ENCODE results near the gene PTDSS2.
"Not testable (repeated sequence)": the region's sequence is repeated elsewhere in the genome, so short reads cannot be mapped to it uniquely, and the experiment has no call there.

PTDSS2 gene

GRCh38 chr11:468493-468892, 18.4 kb downstream of the PTDSS2 start:
- DNase-seq (ENCODE audit: low read depth in 3 of 3, low spot score in 1 of 3) = no peak

- DNase-seq (ENCODE audit: low read depth in 3 of 3, low spot score in 1 of 3) = not testable (repeated sequence)
Observed at GRCh38 chr11:469026-469683, 19.1 kb downstream of the PTDSS2 start.

GRCh38 chr11:469684-470560, 19.8 kb downstream of the PTDSS2 start:
- DNase-seq (ENCODE audit: low read depth in 3 of 3, low spot score in 1 of 3) = no peak

- DNase-seq (ENCODE audit: low read depth in 3 of 3, low spot score in 1 of 3) = no peak
Observed at GRCh38 chr11:471468-472145, 21.5 kb downstream of the PTDSS2 start.

- no peak for DNase-seq (ENCODE audit: low read depth in 3 of 3, low spot score in 1 of 3)
Observed at GRCh38 chr11:472272-472671, 22.2 kb downstream of the PTDSS2 start.

GRCh38 chr11:472816-473215, 22.7 kb downstream of the PTDSS2 start:
- no peak for DNase-seq (ENCODE audit: low read depth in 3 of 3, low spot score in 1 of 3)

- DNase-seq (ENCODE audit: low read depth in 3 of 3, low spot score in 1 of 3) = no peak
Observed at GRCh38 chr11:473415-473814, 23.3 kb downstream of the PTDSS2 start.

- DNase-seq (ENCODE audit: low read depth in 3 of 3, low spot score in 1 of 3) = no peak
Observed at GRCh38 chr11:473962-474785, 24.1 kb downstream of the PTDSS2 start.

GRCh38 chr11:474914-475506, 24.9 kb downstream of the PTDSS2 start:
- DNase-seq (ENCODE audit: low read depth in 3 of 3, low spot score in 1 of 3) = no peak

GRCh38 chr11:475941-476340, 25.9 kb downstream of the PTDSS2 start:
- no peak for DNase-seq (ENCODE audit: low read depth in 3 of 3, low spot score in 1 of 3)

- no peak for DNase-seq (ENCODE audit: low read depth in 3 of 3, low spot score in 1 of 3)
Observed at GRCh38 chr11:476416-476815, 26.3 kb downstream of the PTDSS2 start.

- DNase-seq (ENCODE audit: low read depth in 3 of 3, low spot score in 1 of 3) = no peak
Observed at GRCh38 chr11:477052-477715, 27.1 kb downstream of the PTDSS2 start.

GRCh38 chr11:479311-479710, 29.2 kb downstream of the PTDSS2 start:
- DNase-seq (ENCODE audit: low read depth in 3 of 3, low spot score in 1 of 3) = no peak

- no peak for DNase-seq (ENCODE audit: low read depth in 3 of 3, low spot score in 1 of 3)
Observed at GRCh38 chr11:484616-485015, 34.5 kb downstream of the PTDSS2 start.

- no peak for DNase-seq (ENCODE audit: low read depth in 3 of 3, low spot score in 1 of 3)
Observed at GRCh38 chr11:486189-486588, 36.1 kb downstream of the PTDSS2 start.

GRCh38 chr11:487571-488021, 37.5 kb downstream of the PTDSS2 start:
- no peak for DNase-seq (ENCODE audit: low read depth in 3 of 3, low spot score in 1 of 3)

- DNase-seq (ENCODE audit: low read depth in 3 of 3, low spot score in 1 of 3) = no peak
Observed at GRCh38 chr11:488062-488461, 38.0 kb downstream of the PTDSS2 start.

- no peak for DNase-seq (ENCODE audit: low read depth in 3 of 3, low spot score in 1 of 3)
Observed at GRCh38 chr11:488579-488978, 38.5 kb downstream of the PTDSS2 start.

GRCh38 chr11:488992-489391, 38.9 kb downstream of the PTDSS2 start:
- DNase-seq (ENCODE audit: low read depth in 3 of 3, low spot score in 1 of 3) = no peak

GRCh38 chr11:489610-490185, 39.6 kb downstream of the PTDSS2 start:
- no peak for DNase-seq (ENCODE audit: low read depth in 3 of 3, low spot score in 1 of 3)
